GM19240 (cell line): Measurements from ENCODE around the gene ANKRD52.
A peak's percentile ranks its signal among the peaks of the same experiment; 100 is the strongest.
"Not testable (repeated sequence)": the region's sequence is repeated elsewhere in the genome, so short reads cannot be mapped to it uniquely, and the experiment has no call there.

Experiments used
- DNase-seq: peaks from one replicate; pipeline ENCODE4 v3.0.0; 2011; ENCODE audit warnings: low spot score; ENCODE audit not compliant: insufficient read length

ANKRD52 gene

GRCh38 chr12:56212361-56212760, 45.8 kb downstream of the ANKRD52 start:
- no peak for DNase-seq

- no peak for DNase-seq
These were observed 50.2 kb downstream of the ANKRD52 start for GRCh38 chr12:56208006-56208405.

GRCh38 chr12:56206452-56207166, 51.6 kb downstream of the ANKRD52 start:
- no peak for DNase-seq

- no peak for DNase-seq
These were observed 52.7 kb downstream of the ANKRD52 start for GRCh38 chr12:56205445-56205844.

- no peak for DNase-seq
These were observed 53.9 kb downstream of the ANKRD52 start for GRCh38 chr12:56204275-56204674.

GRCh38 chr12:56202838-56203237, 55.3 kb downstream of the ANKRD52 start:
- DNase-seq: no peak

GRCh38 chr12:56202366-56202765, 55.8 kb downstream of the ANKRD52 start:
- no peak for DNase-seq

- DNase-seq: no peak
These were observed 59.3 kb downstream of the ANKRD52 start for GRCh38 chr12:56198836-56199235.

GRCh38 chr12:56197921-56198635, 60.1 kb downstream of the ANKRD52 start:
- no peak for DNase-seq

GRCh38 chr12:56196818-56197550, 61.2 kb downstream of the ANKRD52 start:
- DNase-seq: not testable (repeated sequence)

- DNase-seq: peak; percentile 57
These were observed 65.1 kb downstream of the ANKRD52 start for GRCh38 chr12:56193025-56193578.

- no peak for DNase-seq
These were observed 65.6 kb downstream of the ANKRD52 start for GRCh38 chr12:56192582-56192981.

- DNase-seq: no peak
These were observed 67.5 kb downstream of the ANKRD52 start for GRCh38 chr12:56190695-56191155.

- DNase-seq: peak; percentile 53
These were observed 68.1 kb downstream of the ANKRD52 start for GRCh38 chr12:56189918-56190694.

- peak; percentile 82 for DNase-seq
These were observed 68.9 kb downstream of the ANKRD52 start, which contains the start of gene SMARCC2 for GRCh38 chr12:56189099-56189917. SMARCC2 (minus strand) TSS chr12:56189483; CDS start chr12:56189461, 22 bp downstream.

- DNase-seq: no peak
These were observed 69.4 kb downstream of the ANKRD52 start for GRCh38 chr12:56188778-56189098.

- DNase-seq: no peak
These were observed 69.9 kb downstream of the ANKRD52 start for GRCh38 chr12:56188131-56188777.
